ENCODE data around the gene NECAP2. TPM values are rescaled to one million over a fixed set of nuclear protein-coding genes. Genes with fewer than 3 reads are reported as not detected.
"Not testable (repeated sequence)": the region's sequence is repeated elsewhere in the genome, so short reads cannot be mapped to it uniquely, and the experiment has no call there.

NECAP2 gene
- total and polyA plus RNA-seq, 4 donors: 21.8 to 41.8 (median 26.2) TPM

GRCh38 chr1:16497474-16497904 lies 57.0 kb downstream of the NECAP2 start:
- TF ChIP-seq RAD21 (IDR thresholded peaks at IDR 0.05): peak in 1 of 2 donors; percentile 21
- H3K27ac ChIP-seq (ENCODE audit: low read depth in 1 of 2, low read length in 2 of 2); H3K27me3 ChIP-seq (ENCODE audit: control insufficient read depth in 4 of 4, insufficient read depth in 4 of 4, low read length in 3 of 4); H3K4me3 ChIP-seq (ENCODE audit: low read depth in 1 of 3, low read length in 3 of 3); H3K9me3 ChIP-seq (ENCODE audit: control insufficient read depth in 4 of 4, low read length in 3 of 4); DNase-seq (ENCODE audit: low spot score); H3K9ac ChIP-seq (ENCODE audit: low read depth in 1 of 2, low read length in 2 of 2); H3K36me3 ChIP-seq (ENCODE audit: control insufficient read depth in 4 of 4, insufficient read depth in 3 of 4, low read depth in 1 of 4, low read length in 3 of 4): not testable (repeated sequence)
- WGBS: 91% methylated on average over 5 of the region's 5 CpGs
- H3K4me1 ChIP-seq (ENCODE audit: control insufficient read depth in 4 of 4, insufficient read depth in 4 of 4, low read length in 3 of 4): peaks cover 0 to 11% (median 8%) of the 10 kb centered on the region in 4 donors

- not testable (repeated sequence) for H3K9ac ChIP-seq (ENCODE audit: low read depth in 1 of 2, low read length in 2 of 2); H3K4me3 ChIP-seq (ENCODE audit: low read depth in 1 of 3, low read length in 3 of 3); H3K27ac ChIP-seq (ENCODE audit: low read depth in 1 of 2, low read length in 2 of 2); H3K27me3 ChIP-seq (ENCODE audit: control insufficient read depth in 4 of 4, insufficient read depth in 4 of 4, low read length in 3 of 4); H3K36me3 ChIP-seq (ENCODE audit: control insufficient read depth in 4 of 4, insufficient read depth in 3 of 4, low read depth in 1 of 4, low read length in 3 of 4); H3K9me3 ChIP-seq (ENCODE audit: control insufficient read depth in 4 of 4, low read length in 3 of 4); DNase-seq (ENCODE audit: low spot score)
- whole genome bisulfite sequencing: 55% methylated on average over 10 of the region's 10 CpGs
- peaks cover 0 to 11% (median 8%) of the 10 kb centered on the region in 4 donors for H3K4me1 ChIP-seq (ENCODE audit: control insufficient read depth in 4 of 4, insufficient read depth in 4 of 4, low read length in 3 of 4)
Observed at GRCh38 chr1:16498047-16498446, 57.5 kb downstream of the NECAP2 start.

DNA sequence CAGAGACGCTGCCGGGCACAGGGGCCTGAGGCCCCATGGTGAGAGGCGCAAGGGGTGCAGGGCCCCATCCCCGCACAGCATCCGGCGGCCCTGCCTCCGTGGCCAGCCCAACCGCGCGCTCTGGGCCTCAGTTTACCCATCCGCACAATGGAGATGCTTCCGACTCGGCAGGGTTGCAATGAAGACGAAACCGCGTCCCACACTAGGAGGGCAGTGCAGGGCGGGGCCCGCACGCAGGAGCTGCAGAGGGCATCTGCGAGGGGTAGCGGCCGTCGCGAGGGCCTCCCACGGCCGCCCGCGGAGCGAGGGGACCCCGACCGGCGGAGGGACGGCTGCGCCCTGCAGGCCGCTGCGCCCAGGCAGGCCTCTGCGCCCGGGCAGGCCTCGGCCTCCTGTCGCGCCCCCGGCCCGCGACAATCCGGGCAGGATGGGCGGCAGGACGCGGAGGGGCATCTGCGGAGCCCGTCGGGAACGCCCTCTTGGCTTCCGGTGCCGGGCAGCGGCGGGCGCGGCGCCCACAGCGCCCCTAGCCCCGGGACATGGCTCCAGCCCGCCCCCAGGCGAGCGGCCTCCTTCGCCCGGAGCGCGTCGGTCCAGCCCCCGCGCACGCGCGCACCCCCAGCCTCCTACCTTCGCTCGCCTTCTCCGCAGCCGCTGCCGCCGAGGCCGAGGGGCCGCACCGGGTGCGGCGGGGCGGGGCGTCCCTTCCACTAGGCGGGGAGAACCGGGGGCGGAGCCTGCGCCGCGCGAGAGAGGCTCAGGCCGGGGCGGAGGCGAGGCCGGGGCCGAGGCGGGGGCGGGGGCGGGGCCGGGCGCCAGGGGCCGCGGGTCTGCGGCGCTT lies 58.3 kb downstream of the NECAP2 start:
- H3K27ac ChIP-seq (ENCODE audit: low read depth in 1 of 2, low read length in 2 of 2): peak overlapping the region; percentile 54 to 61
- WGBS: 2% methylated on average over 108 of the region's 108 CpGs

GRCh38 chr1:16500466-16500865 lies 59.9 kb downstream of the NECAP2 start:
- H3K36me3 ChIP-seq (ENCODE audit: control insufficient read depth in 4 of 4, insufficient read depth in 3 of 4, low read depth in 1 of 4, low read length in 3 of 4); H3K27ac ChIP-seq (ENCODE audit: low read depth in 1 of 2, low read length in 2 of 2); H3K4me3 ChIP-seq (ENCODE audit: low read depth in 1 of 3, low read length in 3 of 3); H3K9me3 ChIP-seq (ENCODE audit: control insufficient read depth in 4 of 4, low read length in 3 of 4); H3K27me3 ChIP-seq (ENCODE audit: control insufficient read depth in 4 of 4, insufficient read depth in 4 of 4, low read length in 3 of 4); DNase-seq (ENCODE audit: low spot score); H3K9ac ChIP-seq (ENCODE audit: low read depth in 1 of 2, low read length in 2 of 2): not testable (repeated sequence)
- WGBS: 86% methylated on average over 11 of the region's 11 CpGs
- peaks cover 0 to 11% (median 8%) of the 10 kb centered on the region in 4 donors for H3K4me1 ChIP-seq (ENCODE audit: control insufficient read depth in 4 of 4, insufficient read depth in 4 of 4, low read length in 3 of 4)

More for the DNA sequence above, 58.3 kb downstream of the NECAP2 start:
- Histone ChIP-seq H3K9me3 (ENCODE audit: control insufficient read depth in 4 of 4, low read length in 3 of 4) (no peaks in the 10 kb centered on the region), H3K27me3 (ENCODE audit: control insufficient read depth in 4 of 4, insufficient read depth in 4 of 4, low read length in 3 of 4) (no peaks in the 10 kb centered on the region), H3K4me1 (ENCODE audit: control insufficient read depth in 4 of 4, insufficient read depth in 4 of 4, low read length in 3 of 4) (peaks cover 0 to 11% (median 8%) of the 10 kb centered on the region in 4 donors), H3K9ac (ENCODE audit: low read depth in 1 of 2, low read length in 2 of 2) (no peak overlapping the region), H3K36me3 (ENCODE audit: control insufficient read depth in 4 of 4, insufficient read depth in 3 of 4, low read depth in 1 of 4, low read length in 3 of 4) (no peaks in the 10 kb centered on the region), H3K4me3 (ENCODE audit: low read depth in 1 of 3, low read length in 3 of 3) (peak overlapping the region; percentile 77 to 90 (median 82))
- TF ChIP-seq FOXA2 (IDR thresholded peaks at IDR 0.05): no peak
- no peak for TF ChIP-seq EGR1 (IDR thresholded peaks at IDR 0.05; ENCODE audit: low read depth in 2 of 2)
- TF ChIP-seq NR2F2 (IDR thresholded peaks at IDR 0.05): no peak
- TF ChIP-seq HNF4G (IDR thresholded peaks at IDR 0.05): no peak
- TF ChIP-seq JUND (IDR thresholded peaks at IDR 0.05): no peak
- TF ChIP-seq, protein P1, sequence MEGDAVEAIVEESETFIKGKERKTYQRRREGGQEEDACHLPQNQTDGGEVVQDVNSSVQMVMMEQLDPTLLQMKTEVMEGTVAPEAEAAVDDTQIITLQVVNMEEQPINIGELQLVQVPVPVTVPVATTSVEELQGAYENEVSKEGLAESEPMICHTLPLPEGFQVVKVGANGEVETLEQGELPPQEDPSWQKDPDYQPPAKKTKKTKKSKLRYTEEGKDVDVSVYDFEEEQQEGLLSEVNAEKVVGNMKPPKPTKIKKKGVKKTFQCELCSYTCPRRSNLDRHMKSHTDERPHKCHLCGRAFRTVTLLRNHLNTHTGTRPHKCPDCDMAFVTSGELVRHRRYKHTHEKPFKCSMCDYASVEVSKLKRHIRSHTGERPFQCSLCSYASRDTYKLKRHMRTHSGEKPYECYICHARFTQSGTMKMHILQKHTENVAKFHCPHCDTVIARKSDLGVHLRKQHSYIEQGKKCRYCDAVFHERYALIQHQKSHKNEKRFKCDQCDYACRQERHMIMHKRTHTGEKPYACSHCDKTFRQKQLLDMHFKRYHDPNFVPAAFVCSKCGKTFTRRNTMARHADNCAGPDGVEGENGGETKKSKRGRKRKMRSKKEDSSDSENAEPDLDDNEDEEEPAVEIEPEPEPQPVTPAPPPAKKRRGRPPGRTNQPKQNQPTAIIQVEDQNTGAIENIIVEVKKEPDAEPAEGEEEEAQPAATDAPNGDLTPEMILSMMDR (IDR thresholded peaks at IDR 0.05; ENCODE audit: low read depth, low read length, missing input control): no peak
- no peak for TF ChIP-seq TAF1 (conservative IDR thresholded peaks at IDR 0.05)
- TF ChIP-seq YY1 (IDR thresholded peaks at IDR 0.05): no peak
- TF ChIP-seq SP1 (IDR thresholded peaks at IDR 0.05): no peak
- no peak for TF ChIP-seq RAD21 (IDR thresholded peaks at IDR 0.05)
- DNase-seq (ENCODE audit: low spot score): peak; percentile 90

GRCh38 chr1:16500975-16501374 lies 60.5 kb downstream of the NECAP2 start:
- not testable (repeated sequence) for DNase-seq (ENCODE audit: low spot score); H3K9ac ChIP-seq (ENCODE audit: low read depth in 1 of 2, low read length in 2 of 2); H3K27me3 ChIP-seq (ENCODE audit: control insufficient read depth in 4 of 4, insufficient read depth in 4 of 4, low read length in 3 of 4); H3K4me3 ChIP-seq (ENCODE audit: low read depth in 1 of 3, low read length in 3 of 3); H3K36me3 ChIP-seq (ENCODE audit: control insufficient read depth in 4 of 4, insufficient read depth in 3 of 4, low read depth in 1 of 4, low read length in 3 of 4); H3K27ac ChIP-seq (ENCODE audit: low read depth in 1 of 2, low read length in 2 of 2); H3K9me3 ChIP-seq (ENCODE audit: control insufficient read depth in 4 of 4, low read length in 3 of 4)
- 93% methylated on average over 5 of the region's 5 CpGs for WGBS
- H3K4me1 ChIP-seq (ENCODE audit: control insufficient read depth in 4 of 4, insufficient read depth in 4 of 4, low read length in 3 of 4): peaks cover 0 to 11% (median 8%) of the 10 kb centered on the region in 4 donors

- H3K36me3 ChIP-seq (ENCODE audit: control insufficient read depth in 4 of 4, insufficient read depth in 3 of 4, low read depth in 1 of 4, low read length in 3 of 4); H3K9ac ChIP-seq (ENCODE audit: low read depth in 1 of 2, low read length in 2 of 2); H3K9me3 ChIP-seq (ENCODE audit: control insufficient read depth in 4 of 4, low read length in 3 of 4); H3K4me3 ChIP-seq (ENCODE audit: low read depth in 1 of 3, low read length in 3 of 3); H3K27me3 ChIP-seq (ENCODE audit: control insufficient read depth in 4 of 4, insufficient read depth in 4 of 4, low read length in 3 of 4); DNase-seq (ENCODE audit: low spot score); H3K27ac ChIP-seq (ENCODE audit: low read depth in 1 of 2, low read length in 2 of 2): not testable (repeated sequence)
- H3K4me1 ChIP-seq (ENCODE audit: control insufficient read depth in 4 of 4, insufficient read depth in 4 of 4, low read length in 3 of 4): peaks cover 0 to 11% (median 8%) of the 10 kb centered on the region in 4 donors
- WGBS: 80% methylated on average over 8 of the region's 8 CpGs
Observed at GRCh38 chr1:16501446-16501845, 60.9 kb downstream of the NECAP2 start.
